Stimulated activated CD4-positive, alpha-beta T cell treated with anti-CD3 and anti-CD28 coated beads, Interleukin-1b, Interleukin-23, amount 100 ng/mL, for 4 hours (primary cell): ENCODE measurements around the gene HOXA2.

Experiments used
- DNase-seq, 2 donors: peaks; one replicate each; pipeline ENCODE4 v3.0.0-alpha.2; 2020; ENCODE audit warnings: low read depth in 2 of 2

Gene HOXA2

GRCh38 chr7:27102581-27103442, at the start of gene HOXA2:
HOXA2 (minus strand) TSS chr7:27102683; CDS start chr7:27102500, 183 bp downstream.
- DNase-seq = no peak

- no peak for DNase-seq
Observed at GRCh38 chr7:27151341-27151930, 49.0 kb upstream of the HOXA2 start.

GRCh38 chr7:27150568-27151340, 48.3 kb upstream of the HOXA2 start:
- peak; percentile 47 to 67 for DNase-seq

GRCh38 chr7:27149842-27150567, 47.5 kb upstream of the HOXA2 start:
- DNase-seq = no peak

GRCh38 chr7:27148756-27149641, 46.5 kb upstream of the HOXA2 start:
- no peak for DNase-seq

GRCh38 chr7:27148031-27148755, 45.7 kb upstream of the HOXA2 start:
- DNase-seq = no peak

- no peak for DNase-seq
Observed at GRCh38 chr7:27147199-27148030, 44.9 kb upstream of the HOXA2 start, which contains the start of gene HOXA6. HOXA6 (minus strand) TSS chr7:27147774; CDS start chr7:27147749, 25 bp downstream.

- no peak for DNase-seq
Observed at GRCh38 chr7:27146491-27147198, 44.2 kb upstream of the HOXA2 start.

GRCh38 chr7:27145914-27146412, 43.5 kb upstream of the HOXA2 start:
- no peak for DNase-seq

- DNase-seq = no peak
Observed at GRCh38 chr7:27145165-27145913, 42.9 kb upstream of the HOXA2 start.

- no peak for DNase-seq
Observed at GRCh38 chr7:27144781-27145164, 42.3 kb upstream of the HOXA2 start.

- DNase-seq = no peak
Observed at GRCh38 chr7:27143950-27144780, 41.7 kb upstream of the HOXA2 start.

GRCh38 chr7:27143023-27143949, 40.8 kb upstream of the HOXA2 start, which contains the start of gene HOXA5:
HOXA5 (minus strand) TSS chr7:27143681; CDS start chr7:27143607, 74 bp downstream.
- DNase-seq = no peak

GRCh38 chr7:27142580-27143022, 40.1 kb upstream of the HOXA2 start:
- no peak for DNase-seq

- DNase-seq = no peak
Observed at GRCh38 chr7:27141923-27142579, 39.6 kb upstream of the HOXA2 start.
